Aorta (tissue), 5 donors: ENCODE results near the gene CCL3. TPM values are rescaled to one million over a fixed set of nuclear protein-coding genes. Genes with fewer than 3 reads are reported as not detected.
"Not testable (repeated sequence)": the region's sequence is repeated elsewhere in the genome, so short reads cannot be mapped to it uniquely, and the experiment has no call there.

ENCODE experiments used
- ATAC-seq: fragments of 200-7000 bp; cut with Tn5 transposase; one replicate; pipeline ENCODE4 v1.9.1; 2022; ENCODE audit warnings: moderate library complexity; ENCODE audit not compliant: low FRiP score
- DNase-seq, 2 donors: peaks; one replicate each; pipeline ENCODE4 v3.0.0-alpha.2; 2020
- H3K27ac ChIP-seq, 2 donors: one replicate each; pipeline ENCODE4 v1.5.1; 2013; ENCODE audit warnings: low read length in 2 of 2, mild to moderate bottlenecking in 2 of 2, moderate library complexity in 2 of 2, control low read depth in 1 of 2, inconsistent platforms in 1 of 2, low read depth in 1 of 2
- H3K27me3 ChIP-seq, 2 donors: one replicate each; pipeline ENCODE4 v1.6.1; 2013; ENCODE audit warnings: control low read depth in 1 of 2, low read length in 1 of 2, mild to moderate bottlenecking in 1 of 2, moderate library complexity in 1 of 2; ENCODE audit not compliant: insufficient read depth in 2 of 2, control insufficient read depth in 1 of 2
- H3K36me3 ChIP-seq, 2 donors: one replicate each; pipeline ENCODE4 v1.6.1; 2013; ENCODE audit warnings: control low read depth in 1 of 2, low read length in 1 of 2, mild to moderate bottlenecking in 1 of 2; ENCODE audit not compliant: insufficient read depth in 2 of 2, control insufficient read depth in 1 of 2
- H3K4me1 ChIP-seq, 2 donors: one replicate each; pipeline ENCODE4 v1.6.1; 2013; ENCODE audit warnings: low read length in 2 of 2, control low read depth in 1 of 2, mild to moderate bottlenecking in 1 of 2, moderate library complexity in 1 of 2; ENCODE audit not compliant: insufficient read depth in 2 of 2, control insufficient read depth in 1 of 2
- H3K4me3 ChIP-seq, 2 donors: one replicate each; pipeline ENCODE4 v1.5.1; 2013; ENCODE audit warnings: low read length in 2 of 2, control low read depth in 1 of 2, mild to moderate bottlenecking in 1 of 2
- H3K9me3 ChIP-seq: one replicate; pipeline ENCODE4 v1.6.1; 2013; ENCODE audit warnings: mild to moderate bottlenecking, low read length; ENCODE audit not compliant: control insufficient read depth
- WGBS, 2 donors: extraction: QIAGEN DNeasy Blood & Tissue Kit; methylation state at CpG; one replicate each; pipeline ENCODE4 v1.1.7; 2013; 5-methylcytosine and 5-hydroxymethylcytosine counted together
- intact Hi-C, 2 donors: fragments of 100-400 bp; cut with DNase I; formaldehyde crosslinking; loops; one replicate each; pipeline versions ENCODE4 v1.14.2 to v1.15.0; 2022
- polyA plus RNA-seq, 2 donors: library from polyadenylated mRNA; stranded (reverse); fragments of 200-250 nt; gene quantifications; one replicate each; pipeline ENCODE4 v1.2.3, GENCODE V29; 2013
- total RNA-seq, 2 donors: library from RNA; stranded (reverse); fragmentation: NEBNext Ultra II Directional; extraction: Animal tissue kit (Norgen Biotek cat#: 25700); gene quantifications; one replicate each; pipeline ENCODE4 v1.2.1, GENCODE V29; 2021
- donor health status: healthy with polysubstance abuse.
- donor health status: Bipolar disorder and iron deficiency.
- donor health status: DM: no; HTN: no; CAD: no.
- donor health status: DM: no; HTN: no; CAD: no.
- donor health status: DM: yes; HTN: yes; CAD: no.

CCL3 gene
- total and polyA plus RNA-seq, 4 donors, result 4.0 to 38.3 (median 12.3) TPM

DNA sequence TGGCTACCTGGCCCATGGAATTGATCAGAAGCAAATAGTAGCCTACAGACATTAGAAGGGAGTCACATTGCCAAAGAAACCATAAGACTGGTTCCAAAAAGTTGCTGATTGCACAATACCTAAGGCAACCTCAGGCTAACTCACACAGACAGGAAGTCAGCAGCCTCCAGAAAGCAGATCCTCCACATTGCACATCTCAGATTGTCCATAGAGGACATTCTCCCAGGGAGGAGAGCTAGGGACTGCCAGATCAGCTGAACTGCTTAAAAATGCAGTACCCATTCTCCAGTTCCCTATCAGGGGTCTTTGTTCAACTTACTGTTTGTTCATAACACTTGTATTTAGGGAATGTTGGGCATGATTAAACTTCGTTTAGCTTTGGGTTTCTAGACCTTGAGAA is 4.2 kb downstream of the CCL3 start:
- Histone ChIP-seq H3K36me3 (no peaks in the 10 kb centered on the region), H3K9me3 (peaks cover 2% of the 10 kb centered on the region), H3K4me1 (no peaks in the 10 kb centered on the region), H3K27me3 (no peaks in the 10 kb centered on the region), H3K27ac (no peak overlapping the region), H3K4me3 (no peak overlapping the region)
- no peak for DNase-seq
- intact Hi-C loops, result no loop called here
- ATAC-seq, result no peak
- 14 to 20% methylated on average over 1 of the region's 1 CpG for WGBS, 2 donors

DNA sequence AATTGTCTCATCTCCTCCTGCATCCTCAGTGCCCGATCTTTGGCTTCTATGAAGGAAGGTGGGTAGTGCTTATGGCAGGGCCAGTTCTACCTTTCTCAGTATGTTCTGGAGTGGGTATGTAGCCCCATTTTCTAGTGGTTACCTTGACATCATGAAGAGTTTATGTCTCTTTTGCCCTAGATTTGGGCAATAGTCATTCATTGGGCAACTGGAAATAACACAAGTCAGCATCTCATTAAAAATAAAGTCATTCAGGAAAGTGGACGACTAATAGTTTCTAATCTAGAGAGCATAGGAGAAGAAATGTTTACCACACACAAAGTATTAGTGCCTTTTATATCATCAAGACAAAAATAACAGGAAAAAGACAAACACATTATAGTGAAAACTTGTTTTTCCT is 6.3 kb downstream of the CCL3 start:
- H3K36me3 ChIP-seq, H3K4me1 ChIP-seq, DNase-seq, intact Hi-C loops, ATAC-seq, H3K27ac ChIP-seq, H3K27me3 ChIP-seq, H3K9me3 ChIP-seq, H3K4me3 ChIP-seq: not testable (repeated sequence)
- 83 to 86% methylated on average over 2 of the region's 2 CpGs for WGBS, 2 donors

DNA sequence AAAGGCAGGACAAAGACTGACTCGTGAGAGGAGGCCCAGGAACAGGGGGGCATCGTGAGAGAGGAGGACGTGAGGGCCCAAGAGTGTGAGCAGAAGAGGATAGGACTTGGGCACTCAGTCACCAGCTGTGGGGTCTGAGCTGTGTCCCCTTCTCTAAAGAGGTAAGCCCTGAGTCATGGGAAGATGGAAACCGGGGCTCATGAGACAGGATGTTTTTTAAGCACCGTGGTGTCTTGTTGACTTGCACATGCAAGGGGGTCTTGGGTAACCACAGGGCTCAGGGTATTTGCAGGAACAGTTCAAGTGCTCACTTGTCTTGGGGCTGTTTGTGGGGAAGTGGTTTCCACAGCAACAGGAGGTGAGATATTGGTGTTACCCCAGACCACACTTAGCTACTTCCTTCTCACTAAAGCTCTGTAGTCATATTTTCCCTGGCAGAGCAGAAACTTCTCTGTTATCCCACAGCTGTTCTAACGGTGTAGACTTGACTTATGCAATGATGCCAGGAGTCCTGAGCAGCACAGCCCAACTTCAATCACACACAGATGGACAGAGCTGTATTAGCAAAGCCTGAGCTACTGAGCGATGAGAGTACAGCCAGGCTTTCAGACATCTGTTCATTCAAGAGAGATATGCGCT is 7.3 kb downstream of the CCL3 start:
- peak; percentile 71 for ATAC-seq
- H3K4me3 ChIP-seq, intact Hi-C loops, H3K4me1 ChIP-seq, H3K9me3 ChIP-seq, H3K27me3 ChIP-seq, H3K27ac ChIP-seq, DNase-seq, H3K36me3 ChIP-seq: not testable (repeated sequence)
- 62 to 63% methylated on average over 8 of the region's 8 CpGs for WGBS, 2 donors

DNA sequence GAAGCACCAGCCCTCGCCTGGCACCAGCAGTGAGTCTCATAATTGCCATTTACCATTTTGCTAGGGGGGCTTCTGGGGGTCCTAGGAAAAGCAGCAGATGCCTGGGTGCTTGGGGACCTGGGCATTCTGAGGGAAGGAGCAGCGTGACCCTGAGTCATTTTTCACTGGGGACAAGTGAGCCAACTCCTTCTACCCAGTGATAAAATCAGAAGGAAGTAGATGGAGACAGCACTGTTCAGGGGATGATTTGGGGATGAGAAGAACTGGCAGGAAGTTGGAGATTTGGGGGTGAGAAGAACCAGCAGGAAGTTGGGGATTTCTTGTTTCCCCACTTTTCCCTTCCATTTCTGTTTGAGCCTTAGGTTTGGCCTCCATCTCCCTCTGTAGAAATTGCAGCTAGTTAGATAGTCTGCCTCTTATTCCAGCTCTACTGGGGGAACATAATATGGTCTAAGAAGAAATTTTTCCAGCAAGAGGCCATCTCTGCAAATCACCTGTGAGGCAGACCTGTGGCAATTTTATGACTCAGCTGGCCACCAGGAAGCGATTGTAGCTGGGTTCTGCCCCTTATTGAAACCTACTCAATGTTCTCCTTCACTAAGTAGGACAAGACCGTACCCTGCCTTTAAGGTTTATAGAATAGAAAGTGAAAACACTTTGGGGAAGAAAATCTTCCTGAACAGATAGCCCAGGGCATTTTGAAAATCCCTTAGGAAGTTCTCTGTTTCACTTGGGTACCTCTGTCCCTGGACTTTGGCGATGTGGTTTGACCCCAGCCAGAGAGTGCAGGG is 8.1 kb downstream of the CCL3 start:
- H3K27ac ChIP-seq, H3K4me3 ChIP-seq, DNase-seq, ATAC-seq, H3K36me3 ChIP-seq, intact Hi-C loops, H3K4me1 ChIP-seq, H3K9me3 ChIP-seq, H3K27me3 ChIP-seq: not testable (repeated sequence)
- 77 to 79% methylated on average over 5 of the region's 5 CpGs for whole genome bisulfite sequencing, 2 donors

DNA sequence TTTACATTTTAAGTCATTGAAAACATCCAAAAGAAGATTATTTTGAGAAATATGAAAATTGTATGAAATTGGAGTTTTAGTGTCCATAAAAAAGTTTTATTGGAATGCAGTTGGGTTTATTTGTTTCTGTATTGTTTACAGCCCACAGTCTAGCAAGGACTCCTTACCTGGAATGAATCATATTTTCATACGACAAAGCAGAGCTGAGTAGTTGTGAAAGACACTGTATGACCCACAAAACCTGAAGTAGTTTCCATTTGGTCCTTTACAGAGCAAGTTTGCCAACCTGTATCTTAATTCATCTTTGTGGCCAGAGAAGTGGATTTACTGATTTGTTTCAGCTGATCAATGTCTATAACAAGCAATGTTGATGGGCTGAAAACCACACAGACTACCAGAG is 15.6 kb downstream of the CCL3 start:
- Histone ChIP-seq H3K4me3 (no peak overlapping the region), H3K27me3 (no peaks in the 10 kb centered on the region), H3K4me1 (no peaks in the 10 kb centered on the region), H3K27ac (no peak overlapping the region), H3K9me3 (peaks cover 3% of the 10 kb centered on the region), H3K36me3 (no peaks in the 10 kb centered on the region)
- no peak for ATAC-seq
- WGBS, 2 donors, result 82 to 84% methylated on average over 1 of the region's 1 CpG
- intact Hi-C loops, result no loop called here
- DNase-seq, result no peak

DNA sequence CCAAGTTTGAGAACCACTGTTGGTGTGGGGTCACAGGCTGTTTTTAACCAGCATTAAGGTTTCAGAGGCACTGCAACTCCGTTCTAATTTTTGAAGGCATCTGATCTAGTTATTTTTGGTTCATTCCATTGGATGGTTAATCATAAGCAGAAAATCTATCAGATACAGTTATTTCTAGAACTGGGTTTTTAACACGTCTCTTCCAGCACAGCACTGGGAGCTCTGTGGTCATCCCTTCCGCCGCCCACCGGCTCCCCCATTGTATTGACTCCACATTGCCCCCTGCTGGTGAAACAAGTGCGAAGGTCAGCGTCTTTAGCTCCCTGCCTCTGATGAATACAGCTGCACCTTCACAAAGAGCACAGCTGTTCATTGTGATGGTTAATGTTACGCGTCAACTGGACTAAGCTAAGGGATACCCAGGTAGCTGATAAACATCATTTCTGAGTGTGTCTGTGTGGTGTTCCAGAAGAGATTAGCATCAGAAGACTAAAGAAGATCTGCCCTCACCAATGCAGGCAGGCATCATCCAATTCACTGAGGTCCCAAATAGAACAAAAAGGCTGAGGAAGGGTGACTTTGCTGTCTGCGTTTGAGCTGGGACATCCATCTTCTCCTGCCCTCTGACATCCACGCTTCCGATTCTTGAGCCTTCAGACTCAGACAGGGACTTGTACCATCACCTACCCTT is 17.4 kb downstream of the CCL3 start:
- Histone ChIP-seq H3K27me3 (no peaks in the 10 kb centered on the region), H3K9me3 (peaks cover 3% of the 10 kb centered on the region), H3K36me3 (no peaks in the 10 kb centered on the region), H3K27ac (no peak overlapping the region), H3K4me1 (no peaks in the 10 kb centered on the region), H3K4me3 (no peak overlapping the region)
- intact Hi-C loops, result no loop called here
- DNase-seq (peak in 1 of 2 donors; percentile 64), ATAC-seq (peak; percentile 67)
- 33 to 34% methylated on average over 12 of the region's 12 CpGs for WGBS, 2 donors

DNA sequence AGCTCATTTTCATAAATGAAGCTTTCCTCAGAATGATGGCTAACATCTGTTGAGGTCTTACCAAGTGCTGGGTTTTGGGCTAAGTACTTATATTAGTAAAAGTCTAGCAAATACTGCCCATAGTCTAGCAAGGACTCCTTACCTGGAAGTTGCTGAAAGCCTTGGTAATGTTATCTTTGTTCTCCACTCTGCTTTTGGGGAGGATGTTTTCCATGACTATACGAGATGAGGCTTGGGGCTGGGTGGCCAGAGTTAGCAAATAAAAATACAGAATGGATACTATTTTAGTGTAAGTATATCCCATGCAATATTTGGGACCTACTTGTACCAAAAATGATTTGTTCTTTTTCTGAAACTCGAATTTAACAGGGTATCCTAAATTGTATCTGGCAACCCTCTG is 18.2 kb downstream of the CCL3 start:
- Histone ChIP-seq H3K27ac (no peak overlapping the region), H3K4me1 (no peaks in the 10 kb centered on the region), H3K27me3 (no peaks in the 10 kb centered on the region), H3K4me3 (no peak overlapping the region), H3K9me3 (no peaks in the 10 kb centered on the region), H3K36me3 (no peaks in the 10 kb centered on the region)
- no peak for ATAC-seq
- WGBS, 2 donors, result 54 to 65% methylated on average over 2 of the region's 2 CpGs
- intact Hi-C loops, result no loop called here
- no peak for DNase-seq

DNA sequence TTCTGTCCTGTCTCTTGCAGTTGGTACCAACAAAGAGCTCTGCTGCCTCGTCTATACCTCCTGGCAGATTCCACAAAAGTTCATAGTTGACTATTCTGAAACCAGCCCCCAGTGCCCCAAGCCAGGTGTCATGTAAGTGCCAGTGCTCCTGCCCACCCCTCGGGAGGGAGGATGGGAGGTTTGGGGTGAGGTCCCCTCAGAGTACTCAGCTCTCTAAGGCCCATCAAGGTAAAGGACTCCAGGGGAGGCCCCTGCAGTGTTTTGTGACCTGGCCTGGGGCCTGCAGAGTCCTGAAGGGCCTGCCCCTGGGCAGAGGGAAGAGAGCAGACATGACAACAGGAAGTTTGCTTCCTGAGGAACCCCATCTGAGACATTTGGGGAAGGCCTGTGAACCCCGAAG is 19.5 kb downstream of the CCL3 start:
- no peaks in the 10 kb centered on the region for H3K27me3 ChIP-seq
- H3K9me3 ChIP-seq, result no peaks in the 10 kb centered on the region
- ATAC-seq (no peak), DNase-seq (no peak)
- H3K27ac ChIP-seq, result no peak overlapping the region
- H3K36me3 ChIP-seq, result no peaks in the 10 kb centered on the region
- H3K4me3 ChIP-seq, result no peak overlapping the region
- no peaks in the 10 kb centered on the region for H3K4me1 ChIP-seq
- intact Hi-C loops, result no loop called here
- 60 to 73% methylated on average over 3 of the region's 3 CpGs for WGBS, 2 donors

DNA sequence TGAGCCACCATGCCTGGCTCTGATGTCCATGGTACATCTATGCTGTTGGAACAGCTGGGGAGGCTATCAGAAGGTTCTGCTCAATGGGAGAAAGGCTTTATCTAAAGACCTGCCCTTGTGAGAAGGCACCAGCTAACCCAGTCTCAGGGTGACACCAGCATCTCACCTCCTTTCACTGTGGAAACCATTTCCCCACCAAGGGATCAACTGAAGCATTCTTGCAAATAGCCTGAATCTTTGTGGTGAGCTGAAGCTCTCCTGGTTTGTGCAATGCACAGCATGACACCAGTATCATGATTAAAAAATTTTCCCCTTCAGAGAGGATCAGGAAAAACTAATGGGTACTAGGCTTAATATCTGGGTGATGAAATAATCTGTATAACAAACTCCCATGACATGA is 20.8 kb downstream of the CCL3 start:
- no peaks in the 10 kb centered on the region for H3K36me3 ChIP-seq
- no peaks in the 10 kb centered on the region for H3K9me3 ChIP-seq
- DNase-seq, result no peak
- H3K4me1 ChIP-seq, result no peaks in the 10 kb centered on the region
- no peak for ATAC-seq
- intact Hi-C loops, result no loop called here
- no peaks in the 10 kb centered on the region for H3K27me3 ChIP-seq
- no peak overlapping the region for H3K27ac ChIP-seq
- H3K4me3 ChIP-seq, result no peak overlapping the region
